Umbilical cord (tissue), 2 donors: Measurements from ENCODE around the gene EBF4. TPM values are rescaled to one million over a fixed set of nuclear protein-coding genes. Genes with fewer than 3 reads are reported as not detected.
"Not testable (repeated sequence)": the region's sequence is repeated elsewhere in the genome, so short reads cannot be mapped to it uniquely, and the experiment has no call there.

Experiments
- DNase-seq: peaks from one replicate; pipeline ENCODE4 v3.0.0-alpha.2; 2015; ENCODE audit warnings: low spot score
- total RNA-seq: library from RNA; depleted of rRNA; stranded (reverse); fragments of >200 nt; gene quantifications from one replicate; pipeline ENCODE4 v1.2.3, GENCODE V29; 2014; ENCODE audit warnings: low replicate concordance; ENCODE audit not compliant: insufficient read depth

EBF4 gene
- total RNA-seq, 1 donor from 2014 or later: 14.4 TPM

- DNase-seq: no peak
These were observed 20.6 kb upstream of the EBF4 start for GRCh38 chr20:2671977-2672376.

GRCh38 chr20:2672446-2672845, 20.1 kb upstream of the EBF4 start:
- no peak for DNase-seq

- DNase-seq: no peak
These were observed 19.1 kb upstream of the EBF4 start for GRCh38 chr20:2673453-2673852.

GRCh38 chr20:2680046-2680445, 12.5 kb upstream of the EBF4 start:
- no peak for DNase-seq

- not testable (repeated sequence) for DNase-seq
These were observed 10.5 kb upstream of the EBF4 start for GRCh38 chr20:2682040-2682439.

- not testable (repeated sequence) for DNase-seq
These were observed 7.8 kb upstream of the EBF4 start for GRCh38 chr20:2684817-2685216.

GRCh38 chr20:2687514-2687913, 5.1 kb upstream of the EBF4 start:
- no peak for DNase-seq

GRCh38 chr20:2688041-2688591, 4.5 kb upstream of the EBF4 start:
- peak; percentile 59 for DNase-seq

GRCh38 chr20:2690213-2690612, 2.4 kb upstream of the EBF4 start:
- DNase-seq: no peak

- DNase-seq: no peak
These were observed 1.9 kb upstream of the EBF4 start for GRCh38 chr20:2690718-2691117.

- DNase-seq: no peak
These were observed 1.5 kb upstream of the EBF4 start for GRCh38 chr20:2691127-2691526.

- no peak for DNase-seq
These were observed 931 bp upstream of the EBF4 start for GRCh38 chr20:2691663-2692035.

GRCh38 chr20:2692886-2693285, 306 bp downstream of the EBF4 start:
- no peak for DNase-seq

GRCh38 chr20:2693286-2694007, 867 bp downstream of the EBF4 start:
- DNase-seq: peak; percentile 51

- DNase-seq: peak; percentile 43
These were observed 1.5 kb downstream of the EBF4 start for GRCh38 chr20:2694008-2694471.

- DNase-seq: no peak
These were observed 1.9 kb downstream of the EBF4 start for GRCh38 chr20:2694519-2694918.

GRCh38 chr20:2695206-2695983, 2.8 kb downstream of the EBF4 start:
- DNase-seq: no peak

GRCh38 chr20:2695984-2696525, 3.5 kb downstream of the EBF4 start:
- DNase-seq: not testable (repeated sequence)

GRCh38 chr20:2696646-2697045, 4.1 kb downstream of the EBF4 start:
- DNase-seq: no peak

- DNase-seq: peak; percentile 83
These were observed 5.2 kb downstream of the EBF4 start for GRCh38 chr20:2697768-2698167.

- DNase-seq: no peak
These were observed 5.7 kb downstream of the EBF4 start for GRCh38 chr20:2698186-2698817.

- no peak for DNase-seq
These were observed 6.3 kb downstream of the EBF4 start for GRCh38 chr20:2698912-2699311.
